ENCODE data around the gene GCSH. TPM values are rescaled to one million over a fixed set of nuclear protein-coding genes. Genes with fewer than 3 reads are reported as not detected.
"Not testable (repeated sequence)": the region's sequence is repeated elsewhere in the genome, so short reads cannot be mapped to it uniquely, and the experiment has no call there.

GCSH gene
- total RNA-seq, 1 donor from 2014 or later = 27.0 TPM

DNA sequence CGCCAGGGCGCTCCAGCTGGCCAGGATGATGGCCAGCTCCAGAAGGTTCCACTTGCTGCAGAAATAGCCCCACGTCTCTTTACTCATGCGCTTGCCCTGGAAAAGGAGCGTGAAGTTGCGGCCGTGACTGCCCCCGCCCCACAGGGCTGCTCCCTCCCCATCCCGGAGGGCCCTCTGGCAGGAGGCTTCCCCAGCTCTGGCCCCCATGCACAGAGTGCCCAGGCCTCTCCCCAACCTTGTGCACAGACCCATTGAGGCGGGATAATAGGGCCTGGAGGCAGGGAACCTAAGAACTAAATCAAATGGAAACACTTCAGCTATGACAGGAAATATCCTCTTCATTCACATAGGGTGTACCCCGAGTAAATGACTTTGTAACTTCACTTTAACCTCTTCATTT lies 21.2 kb upstream of the GCSH start:
- TF ChIP-seq POLR2AphosphoS5 (IDR thresholded peaks at IDR 0.05; ENCODE audit: insufficient read depth in 1 of 2, low read depth in 1 of 2) = no peak
- TF ChIP-seq POLR2A (IDR thresholded peaks at IDR 0.05) = no peak
- TF ChIP-seq CTCF (IDR thresholded peaks at IDR 0.05) = no peak
- Histone ChIP-seq H3K27ac (no peak overlapping the region), H3K4me3 (no peak overlapping the region), H3K36me3 (no peaks in the 10 kb centered on the region), H3K4me1 (no peaks in the 10 kb centered on the region), H3K27me3 (no peaks in the 10 kb centered on the region), H3K9me3 (no peaks in the 10 kb centered on the region)
- intact Hi-C loops (cut with DNase I) = no loop called here
- no peak for DNase-seq (ENCODE audit: extremely low spot score in 2 of 2)

- Histone ChIP-seq H3K36me3 (no peaks in the 10 kb centered on the region), H3K27me3 (no peaks in the 10 kb centered on the region), H3K9me3 (no peaks in the 10 kb centered on the region), H3K4me1 (no peaks in the 10 kb centered on the region), H3K4me3 (no peak overlapping the region), H3K27ac (no peak overlapping the region)
- intact Hi-C loops (cut with DNase I) = no loop called here
- no peak for DNase-seq (ENCODE audit: extremely low spot score in 2 of 2)
- TF ChIP-seq POLR2A (IDR thresholded peaks at IDR 0.05) (no peak), CTCF (IDR thresholded peaks at IDR 0.05) (no peak), POLR2AphosphoS5 (IDR thresholded peaks at IDR 0.05; ENCODE audit: insufficient read depth in 1 of 2, low read depth in 1 of 2) (no peak)
Observed at GRCh38 chr16:81116285-81116684, 20.1 kb upstream of the GCSH start.

GRCh38 chr16:81112453-81112852 lies 16.3 kb upstream of the GCSH start:
- Histone ChIP-seq H3K9me3 (no peaks in the 10 kb centered on the region), H3K27me3 (no peaks in the 10 kb centered on the region), H3K27ac (no peak overlapping the region), H3K4me3 (no peak overlapping the region), H3K36me3 (no peaks in the 10 kb centered on the region), H3K4me1 (no peaks in the 10 kb centered on the region)
- no peak for TF ChIP-seq CTCF (IDR thresholded peaks at IDR 0.05)
- TF ChIP-seq POLR2A (IDR thresholded peaks at IDR 0.05) = no peak
- no peak for TF ChIP-seq POLR2AphosphoS5 (IDR thresholded peaks at IDR 0.05; ENCODE audit: insufficient read depth in 1 of 2, low read depth in 1 of 2)
- DNase-seq (ENCODE audit: extremely low spot score in 2 of 2) = no peak
- intact Hi-C loops (cut with DNase I) = no loop called here

DNA sequence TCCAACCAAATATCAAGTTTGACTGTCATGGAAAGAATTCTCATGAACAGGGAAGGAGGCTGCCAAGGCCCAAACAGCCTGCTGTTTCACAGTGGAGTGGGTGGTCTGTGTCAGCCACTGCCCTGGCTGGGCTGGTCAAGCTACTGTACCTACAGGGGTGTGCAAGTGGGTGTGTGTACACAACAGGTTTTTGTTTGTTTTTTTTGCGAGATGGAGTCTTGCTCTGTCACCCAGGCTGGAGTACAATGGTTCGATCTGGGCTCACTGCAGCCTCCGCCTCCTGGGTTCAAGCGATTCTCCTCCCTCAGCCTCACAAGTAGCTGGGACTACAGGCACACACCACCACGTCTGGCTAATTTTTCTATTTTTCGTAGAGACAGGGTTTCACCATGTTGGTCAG lies 13.1 kb upstream of the GCSH start:
- H3K27me3 ChIP-seq; H3K4me1 ChIP-seq; H3K27ac ChIP-seq; H3K9me3 ChIP-seq; H3K4me3 ChIP-seq; H3K36me3 ChIP-seq; intact Hi-C loops (cut with DNase I); DNase-seq (ENCODE audit: extremely low spot score in 2 of 2): not testable (repeated sequence)

DNA sequence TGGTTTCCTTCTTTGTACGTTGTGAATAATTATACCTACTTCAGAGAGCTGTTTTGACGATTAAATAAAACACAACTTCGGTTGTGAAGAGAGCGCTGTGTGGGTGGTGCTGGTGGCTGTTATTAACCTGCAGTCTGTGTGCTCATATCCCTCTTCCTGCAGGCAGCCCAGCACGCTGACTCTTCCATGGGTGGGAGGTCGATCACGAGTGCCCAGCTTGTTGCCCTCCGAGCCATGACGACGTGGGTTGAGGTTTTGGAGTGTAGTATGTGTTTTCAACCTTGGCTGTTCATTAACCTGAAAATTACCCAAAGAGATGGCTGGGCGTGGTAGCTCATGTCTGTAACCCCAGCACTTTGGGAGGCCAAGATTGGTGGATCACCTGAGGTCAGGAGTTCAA lies 11.3 kb upstream of the GCSH start:
- Histone ChIP-seq H3K9me3 (no peaks in the 10 kb centered on the region), H3K27me3 (no peaks in the 10 kb centered on the region), H3K4me3 (no peak overlapping the region), H3K36me3 (no peaks in the 10 kb centered on the region), H3K4me1 (no peaks in the 10 kb centered on the region), H3K27ac (no peak overlapping the region)
- no peak for TF ChIP-seq POLR2AphosphoS5 (IDR thresholded peaks at IDR 0.05; ENCODE audit: insufficient read depth in 1 of 2, low read depth in 1 of 2)
- intact Hi-C loops (cut with DNase I) = no loop called here
- DNase-seq (ENCODE audit: extremely low spot score in 2 of 2) = no peak

- Histone ChIP-seq H3K27ac (no peak overlapping the region), H3K36me3 (no peaks in the 10 kb centered on the region), H3K27me3 (no peaks in the 10 kb centered on the region), H3K9me3 (no peaks in the 10 kb centered on the region), H3K4me3 (no peak overlapping the region), H3K4me1 (no peaks in the 10 kb centered on the region)
- no peak for DNase-seq (ENCODE audit: extremely low spot score in 2 of 2)
- intact Hi-C loops (cut with DNase I) = no loop called here
- TF ChIP-seq POLR2A (IDR thresholded peaks at IDR 0.05) (no peak), CTCF (IDR thresholded peaks at IDR 0.05) (no peak), POLR2AphosphoS5 (IDR thresholded peaks at IDR 0.05; ENCODE audit: insufficient read depth in 1 of 2, low read depth in 1 of 2) (no peak)
Observed at GRCh38 chr16:81106826-81107503, 10.8 kb upstream of the GCSH start.
